NCI-H748 (cell line): ENCODE results near the gene MED27.

Source experiments
- DNase-seq: peaks from one replicate; lab custom pipeline; 2025; ENCODE audit not compliant: unreplicated experiment; lab: John Stamatoyannopoulos, UW

MED27 gene

GRCh38 chr9:131867611-131868192 lies 212.0 kb downstream of the MED27 start:
- no peak for DNase-seq

- no peak for DNase-seq
Observed at GRCh38 chr9:131865446-131866195, 214.0 kb downstream of the MED27 start.

GRCh38 chr9:131864531-131864930 lies 215.1 kb downstream of the MED27 start:
- DNase-seq, result no peak

- no peak for DNase-seq
Observed at GRCh38 chr9:131863306-131863896, 216.3 kb downstream of the MED27 start.

- no peak for DNase-seq
Observed at GRCh38 chr9:131862261-131862660, 217.4 kb downstream of the MED27 start.

GRCh38 chr9:131860430-131860829 lies 219.2 kb downstream of the MED27 start:
- DNase-seq, result no peak

- DNase-seq, result no peak
Observed at GRCh38 chr9:131858147-131858546, 221.5 kb downstream of the MED27 start.

GRCh38 chr9:131856105-131856504 lies 223.6 kb downstream of the MED27 start:
- no peak for DNase-seq

GRCh38 chr9:131854896-131855613 lies 224.6 kb downstream of the MED27 start:
- DNase-seq, result peak; percentile 21

- no peak for DNase-seq
Observed at GRCh38 chr9:131854334-131854733, 225.3 kb downstream of the MED27 start.

- no peak for DNase-seq
Observed at GRCh38 chr9:131853434-131853833, 226.2 kb downstream of the MED27 start.

GRCh38 chr9:131851414-131851813 lies 228.3 kb downstream of the MED27 start:
- no peak for DNase-seq

GRCh38 chr9:131849391-131849790 lies 230.3 kb downstream of the MED27 start:
- no peak for DNase-seq

- DNase-seq, result no peak
Observed at GRCh38 chr9:131848570-131849160, 231.0 kb downstream of the MED27 start.

GRCh38 chr9:131847665-131848354 lies 231.9 kb downstream of the MED27 start:
- no peak for DNase-seq

- DNase-seq, result no peak
Observed at GRCh38 chr9:131845305-131846298, 234.1 kb downstream of the MED27 start.

GRCh38 chr9:131844745-131845118 lies 234.9 kb downstream of the MED27 start:
- DNase-seq, result no peak

- no peak for DNase-seq
Observed at GRCh38 chr9:131843989-131844744, 235.5 kb downstream of the MED27 start.

GRCh38 chr9:131841765-131842318 lies 237.8 kb downstream of the MED27 start:
- no peak for DNase-seq
